SK-N-SH treated with all-trans-retinoic acid at 6 μM for 48 hours (cell line): Measurements from ENCODE around the gene DOCK11.

Experiments used
- ATAC-seq: fragments of 200-7000 bp; cut with Tn5 transposase; 3 replicates; pipeline ENCODE4 v1.9.1; 2020; ENCODE audit warnings: mild to moderate bottlenecking, moderate library complexity
- ARNTL ChIP-seq: fragments of 450-650 bp; formaldehyde crosslinking; IDR thresholded peaks from 2 replicates; pipeline ENCODE4 v1.5.0; 2020; ENCODE audit warnings: low read depth, mild to moderate bottlenecking, moderate library complexity, borderline replicate concordance
- BACH2 ChIP-seq: fragments of 250-450 bp; sonication (Bioruptor Pico); IDR thresholded peaks from 2 replicates; pipeline ENCODE4 v1.9.0; 2021; ENCODE audit warnings: mild to moderate bottlenecking, borderline replicate concordance
- CSDC2 ChIP-seq: fragments of 250-450 bp; sonication (Bioruptor Pico); IDR thresholded peaks from 2 replicates; pipeline ENCODE4 v1.5.0; 2020; ENCODE audit warnings: mild to moderate bottlenecking, moderate library complexity
- ESRRG ChIP-seq: fragments of 250-450 bp; sonication (Bioruptor Pico); IDR thresholded peaks from 2 replicates; pipeline ENCODE4 v1.6.1; 2021; ENCODE audit warnings: mild to moderate bottlenecking
- GLIS3 ChIP-seq: fragments of 250-450 bp; sonication (Bioruptor Pico); IDR thresholded peaks from 2 replicates; pipeline ENCODE4 v1.5.0; 2020; ENCODE audit warnings: mild to moderate bottlenecking, moderate library complexity
- ISL1 ChIP-seq: fragments of 250-450 bp; sonication (Bioruptor Pico); IDR thresholded peaks from 2 replicates; pipeline ENCODE4 v2.1.2; 2022; ENCODE audit warnings: mild to moderate bottlenecking, moderate library complexity
- OSR1 ChIP-seq: fragments of 250-450 bp; sonication (Bioruptor Pico); IDR thresholded peaks from 2 replicates; pipeline ENCODE4 v1.8.0; 2022; ENCODE audit warnings: moderate library complexity, mild to moderate bottlenecking, inconsistent platforms
- PPARA ChIP-seq: fragments of 250-450 bp; sonication (Bioruptor Pico); IDR thresholded peaks from 2 replicates; pipeline ENCODE4 v1.5.0; 2020; ENCODE audit warnings: mild to moderate bottlenecking, borderline replicate concordance
- RARB ChIP-seq: fragments of 250-450 bp; sonication (Bioruptor Pico); IDR thresholded peaks from 2 replicates; pipeline ENCODE4 v1.8.0; 2021; ENCODE audit warnings: mild to moderate bottlenecking, moderate library complexity
- SNAI2 ChIP-seq: fragments of 250-450 bp; sonication (Bioruptor Pico); IDR thresholded peaks from 2 replicates; pipeline ENCODE4 v1.5.0; 2020; ENCODE audit warnings: mild to moderate bottlenecking, moderate library complexity
- TCF4 ChIP-seq: fragments of 250-450 bp; sonication (Bioruptor Pico); IDR thresholded peaks from 2 replicates; pipeline ENCODE4 v1.8.0; 2021; ENCODE audit warnings: mild to moderate bottlenecking, moderate library complexity, borderline replicate concordance
- TOX ChIP-seq: fragments of 250-450 bp; sonication (Bioruptor Pico); IDR thresholded peaks from 2 replicates; pipeline ENCODE4 v1.8.0; 2021; ENCODE audit warnings: mild to moderate bottlenecking, moderate library complexity, borderline replicate concordance
- ZC3H10 ChIP-seq: fragments of 250-450 bp; sonication (Bioruptor Pico); IDR thresholded peaks from 2 replicates; pipeline ENCODE4 v1.5.1; 2021; ENCODE audit warnings: mild to moderate bottlenecking, moderate library complexity
- ZFP3 ChIP-seq: fragments of 250-450 bp; sonication (Bioruptor Pico); IDR thresholded peaks from 2 replicates; pipeline ENCODE4 v1.5.0; 2020; ENCODE audit warnings: mild to moderate bottlenecking, moderate library complexity
- ZFP30 ChIP-seq: fragments of 450-650 bp; formaldehyde crosslinking; IDR thresholded peaks from 2 replicates; pipeline ENCODE4 v1.5.0; 2022; ENCODE audit warnings: mild to moderate bottlenecking, moderate library complexity
- ZNF565 ChIP-seq: fragments of 450-650 bp; formaldehyde crosslinking; conservative IDR thresholded peaks from 2 replicates; pipeline ENCODE4 v1.5.0; 2020; ENCODE audit warnings: low read depth, mild to moderate bottlenecking, moderate library complexity
- ZNF70 ChIP-seq: fragments of 450-650 bp; formaldehyde crosslinking; IDR thresholded peaks from 2 replicates; pipeline ENCODE4 v1.5.0; 2020; ENCODE audit warnings: mild to moderate bottlenecking, moderate library complexity
- ZNF8 ChIP-seq: fragments of 450-650 bp; formaldehyde crosslinking; IDR thresholded peaks from 2 replicates; pipeline ENCODE4 v1.5.0; 2020; ENCODE audit warnings: mild to moderate bottlenecking, moderate library complexity
- TF ChIP-seq, protein P1 (sequence below): fragments of 250-450 bp; sonication (Bioruptor Pico); IDR thresholded peaks from 2 replicates; pipeline ENCODE4 v1.5.0; 2020; ENCODE audit warnings: mild to moderate bottlenecking, moderate library complexity
- TF ChIP-seq, protein P2 (sequence below): fragments of 250-450 bp; sonication (Bioruptor Pico); IDR thresholded peaks from 2 replicates; pipeline ENCODE4 v1.5.1; 2020; ENCODE audit warnings: low read depth, mild to moderate bottlenecking, moderate library complexity
- TF ChIP-seq, protein P3 (sequence below): fragments of 250-450 bp; sonication (Bioruptor Pico); IDR thresholded peaks from 2 replicates; pipeline ENCODE4 v1.5.1; 2021; ENCODE audit warnings: mild to moderate bottlenecking, moderate library complexity
- TF ChIP-seq, protein P4 (sequence below): fragments of 250-450 bp; sonication (Bioruptor Pico); IDR thresholded peaks from 2 replicates; pipeline ENCODE4 v1.8.0; 2020; ENCODE audit warnings: mild to moderate bottlenecking, moderate library complexity, borderline replicate concordance
- TF ChIP-seq, protein P5 (sequence below): fragments of 250-450 bp; sonication (Bioruptor Pico); IDR thresholded peaks from 2 replicates; pipeline ENCODE4 v1.8.0; 2021; ENCODE audit warnings: low read depth, mild to moderate bottlenecking, moderate library complexity, borderline replicate concordance

Gene DOCK11

DNA sequence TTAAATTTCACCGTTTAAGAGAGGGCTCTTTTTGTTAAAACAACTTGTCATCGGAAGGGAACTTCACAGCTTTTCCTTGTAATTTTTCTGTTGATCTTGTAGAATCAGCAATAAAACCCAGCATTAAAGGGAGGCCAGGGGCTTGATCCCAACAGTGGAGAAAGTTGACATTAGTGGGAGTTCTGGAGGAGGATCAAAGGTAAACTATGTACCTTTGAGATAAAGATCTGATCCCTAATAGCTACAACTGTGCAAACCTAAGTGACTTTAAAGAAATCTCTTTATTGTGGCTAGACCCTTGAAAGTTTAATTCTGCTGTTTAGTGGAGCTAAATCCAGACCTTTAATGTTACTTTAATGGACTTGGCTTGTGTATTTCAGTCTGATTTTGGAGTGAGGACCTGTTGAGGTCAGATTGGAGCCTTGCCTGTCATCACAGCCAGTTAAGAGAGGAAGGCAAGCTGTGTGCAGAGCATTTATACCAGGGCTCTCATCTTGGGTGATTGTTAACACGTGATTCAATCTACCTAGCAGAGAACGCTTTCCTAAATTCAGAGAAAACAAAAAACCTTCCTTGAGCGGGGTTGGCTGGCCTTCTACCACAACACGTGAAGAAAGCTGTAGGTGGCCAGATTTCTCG is 1.7 kb downstream of the DOCK11 start:
- TF ChIP-seq BACH2 (no peak), TOX (no peak), RARB (CRISPR knock-in tag) (no peak), GLIS3 (no peak), SNAI2 (CRISPR knock-in tag) (no peak), TCF4 (CRISPR knock-in tag) (no peak), OSR1 (CRISPR knock-in tag) (no peak), ZNF565 (CRISPR knock-in tag) (no peak), ZFP3 (CRISPR knock-in tag) (no peak), PPARA (CRISPR knock-in tag) (no peak)
- TF ChIP-seq, protein P1, sequence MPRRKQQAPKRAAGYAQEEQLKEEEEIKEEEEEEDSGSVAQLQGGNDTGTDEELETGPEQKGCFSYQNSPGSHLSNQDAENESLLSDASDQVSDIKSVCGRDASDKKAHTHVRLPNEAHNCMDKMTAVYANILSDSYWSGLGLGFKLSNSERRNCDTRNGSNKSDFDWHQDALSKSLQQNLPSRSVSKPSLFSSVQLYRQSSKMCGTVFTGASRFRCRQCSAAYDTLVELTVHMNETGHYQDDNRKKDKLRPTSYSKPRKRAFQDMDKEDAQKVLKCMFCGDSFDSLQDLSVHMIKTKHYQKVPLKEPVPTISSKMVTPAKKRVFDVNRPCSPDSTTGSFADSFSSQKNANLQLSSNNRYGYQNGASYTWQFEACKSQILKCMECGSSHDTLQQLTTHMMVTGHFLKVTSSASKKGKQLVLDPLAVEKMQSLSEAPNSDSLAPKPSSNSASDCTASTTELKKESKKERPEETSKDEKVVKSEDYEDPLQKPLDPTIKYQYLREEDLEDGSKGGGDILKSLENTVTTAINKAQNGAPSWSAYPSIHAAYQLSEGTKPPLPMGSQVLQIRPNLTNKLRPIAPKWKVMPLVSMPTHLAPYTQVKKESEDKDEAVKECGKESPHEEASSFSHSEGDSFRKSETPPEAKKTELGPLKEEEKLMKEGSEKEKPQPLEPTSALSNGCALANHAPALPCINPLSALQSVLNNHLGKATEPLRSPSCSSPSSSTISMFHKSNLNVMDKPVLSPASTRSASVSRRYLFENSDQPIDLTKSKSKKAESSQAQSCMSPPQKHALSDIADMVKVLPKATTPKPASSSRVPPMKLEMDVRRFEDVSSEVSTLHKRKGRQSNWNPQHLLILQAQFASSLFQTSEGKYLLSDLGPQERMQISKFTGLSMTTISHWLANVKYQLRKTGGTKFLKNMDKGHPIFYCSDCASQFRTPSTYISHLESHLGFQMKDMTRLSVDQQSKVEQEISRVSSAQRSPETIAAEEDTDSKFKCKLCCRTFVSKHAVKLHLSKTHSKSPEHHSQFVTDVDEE (CRISPR knock-in tag) = no peak
- TF ChIP-seq, protein P2, sequence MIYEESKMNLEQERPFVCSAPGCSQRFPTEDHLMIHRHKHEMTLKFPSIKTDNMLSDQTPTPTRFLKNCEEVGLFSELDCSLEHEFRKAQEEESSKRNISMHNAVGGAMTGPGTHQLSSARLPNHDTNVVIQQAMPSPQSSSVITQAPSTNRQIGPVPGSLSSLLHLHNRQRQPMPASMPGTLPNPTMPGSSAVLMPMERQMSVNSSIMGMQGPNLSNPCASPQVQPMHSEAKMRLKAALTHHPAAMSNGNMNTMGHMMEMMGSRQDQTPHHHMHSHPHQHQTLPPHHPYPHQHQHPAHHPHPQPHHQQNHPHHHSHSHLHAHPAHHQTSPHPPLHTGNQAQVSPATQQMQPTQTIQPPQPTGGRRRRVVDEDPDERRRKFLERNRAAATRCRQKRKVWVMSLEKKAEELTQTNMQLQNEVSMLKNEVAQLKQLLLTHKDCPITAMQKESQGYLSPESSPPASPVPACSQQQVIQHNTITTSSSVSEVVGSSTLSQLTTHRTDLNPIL = no peak
- TF ChIP-seq, protein P3, sequence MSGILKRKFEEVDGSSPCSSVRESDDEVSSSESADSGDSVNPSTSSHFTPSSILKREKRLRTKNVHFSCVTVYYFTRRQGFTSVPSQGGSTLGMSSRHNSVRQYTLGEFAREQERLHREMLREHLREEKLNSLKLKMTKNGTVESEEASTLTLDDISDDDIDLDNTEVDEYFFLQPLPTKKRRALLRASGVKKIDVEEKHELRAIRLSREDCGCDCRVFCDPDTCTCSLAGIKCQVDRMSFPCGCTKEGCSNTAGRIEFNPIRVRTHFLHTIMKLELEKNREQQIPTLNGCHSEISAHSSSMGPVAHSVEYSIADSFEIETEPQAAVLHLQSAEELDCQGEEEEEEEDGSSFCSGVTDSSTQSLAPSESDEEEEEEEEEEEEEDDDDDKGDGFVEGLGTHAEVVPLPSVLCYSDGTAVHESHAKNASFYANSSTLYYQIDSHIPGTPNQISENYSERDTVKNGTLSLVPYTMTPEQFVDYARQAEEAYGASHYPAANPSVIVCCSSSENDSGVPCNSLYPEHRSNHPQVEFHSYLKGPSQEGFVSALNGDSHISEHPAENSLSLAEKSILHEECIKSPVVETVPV = no peak
- ATAC-seq = no peak

DNA sequence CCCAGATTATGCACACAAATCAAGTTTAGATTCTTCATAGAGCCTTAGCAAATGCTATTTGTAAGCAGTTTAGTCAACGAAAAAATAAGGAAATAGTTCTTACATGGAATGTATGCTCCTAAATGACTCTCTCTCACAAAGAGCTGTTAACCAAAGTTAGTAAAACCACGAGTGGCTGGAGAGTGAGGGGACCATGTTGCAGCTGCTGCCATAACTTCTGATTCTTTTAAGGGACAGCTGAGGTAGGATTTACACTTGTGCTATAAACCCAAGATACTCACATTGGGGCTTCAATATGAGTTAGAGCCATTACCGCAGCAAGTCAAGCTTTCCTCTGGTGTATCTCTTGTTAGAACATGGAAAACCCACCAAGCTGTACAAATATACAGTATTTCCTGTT is 2.7 kb downstream of the DOCK11 start:
- TF ChIP-seq ZNF70 (CRISPR knock-in tag) (no peak), TOX (no peak), ARNTL (CRISPR knock-in tag) (no peak), SNAI2 (CRISPR knock-in tag) (no peak), ZFP3 (CRISPR knock-in tag) (no peak), OSR1 (CRISPR knock-in tag) (no peak), PPARA (CRISPR knock-in tag) (no peak), GLIS3 (no peak), ZC3H10 (CRISPR knock-in tag) (no peak)
- TF ChIP-seq, protein P1 (CRISPR knock-in tag) = no peak
- TF ChIP-seq, protein P4, sequence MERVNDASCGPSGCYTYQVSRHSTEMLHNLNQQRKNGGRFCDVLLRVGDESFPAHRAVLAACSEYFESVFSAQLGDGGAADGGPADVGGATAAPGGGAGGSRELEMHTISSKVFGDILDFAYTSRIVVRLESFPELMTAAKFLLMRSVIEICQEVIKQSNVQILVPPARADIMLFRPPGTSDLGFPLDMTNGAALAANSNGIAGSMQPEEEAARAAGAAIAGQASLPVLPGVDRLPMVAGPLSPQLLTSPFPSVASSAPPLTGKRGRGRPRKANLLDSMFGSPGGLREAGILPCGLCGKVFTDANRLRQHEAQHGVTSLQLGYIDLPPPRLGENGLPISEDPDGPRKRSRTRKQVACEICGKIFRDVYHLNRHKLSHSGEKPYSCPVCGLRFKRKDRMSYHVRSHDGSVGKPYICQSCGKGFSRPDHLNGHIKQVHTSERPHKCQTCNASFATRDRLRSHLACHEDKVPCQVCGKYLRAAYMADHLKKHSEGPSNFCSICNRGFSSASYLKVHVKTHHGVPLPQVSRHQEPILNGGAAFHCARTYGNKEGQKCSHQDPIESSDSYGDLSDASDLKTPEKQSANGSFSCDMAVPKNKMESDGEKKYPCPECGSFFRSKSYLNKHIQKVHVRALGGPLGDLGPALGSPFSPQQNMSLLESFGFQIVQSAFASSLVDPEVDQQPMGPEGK (CRISPR knock-in tag) = no peak
- TF ChIP-seq, all 23 proteins: peak for 0
- no peak for ATAC-seq

DNA sequence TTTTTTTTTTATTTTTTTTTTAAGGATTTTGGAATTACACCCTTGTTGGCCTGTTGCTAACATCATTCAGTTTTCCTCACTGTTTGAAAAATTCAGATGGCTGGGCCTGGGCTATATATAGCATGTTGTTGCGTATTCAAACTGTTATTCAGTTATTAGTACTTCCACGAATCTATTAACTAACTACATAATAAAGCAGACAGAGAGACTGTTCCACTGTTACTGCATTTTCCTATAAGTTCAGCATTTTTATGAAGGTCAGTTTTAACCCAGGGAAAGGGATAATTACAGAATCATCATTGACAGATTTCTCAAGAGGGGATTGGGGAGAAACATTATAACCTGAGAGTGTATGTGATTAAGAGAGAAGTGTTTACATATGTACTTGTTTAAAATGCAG is 3.1 kb downstream of the DOCK11 start:
- ATAC-seq = no peak
- TF ChIP-seq ISL1 = no peak
- no peak for TF ChIP-seq TOX
- no peak for TF ChIP-seq ZNF565 (CRISPR knock-in tag)
- no peak for TF ChIP-seq ZNF8 (CRISPR knock-in tag)
- no peak for TF ChIP-seq RARB (CRISPR knock-in tag)
- TF ChIP-seq ARNTL (CRISPR knock-in tag) = no peak
- TF ChIP-seq, protein P2 = no peak
- no peak for TF ChIP-seq GLIS3
- no peak for TF ChIP-seq ZFP30 (CRISPR knock-in tag)
- TF ChIP-seq, protein P5, sequence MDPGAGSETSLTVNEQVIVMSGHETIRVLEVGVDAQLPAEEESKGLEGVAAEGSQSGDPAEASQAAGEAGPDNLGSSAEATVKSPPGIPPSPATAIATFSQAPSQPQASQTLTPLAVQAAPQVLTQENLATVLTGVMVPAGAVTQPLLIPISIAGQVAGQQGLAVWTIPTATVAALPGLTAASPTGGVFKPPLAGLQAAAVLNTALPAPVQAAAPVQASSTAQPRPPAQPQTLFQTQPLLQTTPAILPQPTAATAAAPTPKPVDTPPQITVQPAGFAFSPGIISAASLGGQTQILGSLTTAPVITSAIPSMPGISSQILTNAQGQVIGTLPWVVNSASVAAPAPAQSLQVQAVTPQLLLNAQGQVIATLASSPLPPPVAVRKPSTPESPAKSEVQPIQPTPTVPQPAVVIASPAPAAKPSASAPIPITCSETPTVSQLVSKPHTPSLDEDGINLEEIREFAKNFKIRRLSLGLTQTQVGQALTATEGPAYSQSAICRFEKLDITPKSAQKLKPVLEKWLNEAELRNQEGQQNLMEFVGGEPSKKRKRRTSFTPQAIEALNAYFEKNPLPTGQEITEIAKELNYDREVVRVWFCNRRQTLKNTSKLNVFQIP (CRISPR knock-in tag) = no peak
- TF ChIP-seq PPARA (CRISPR knock-in tag) = no peak
- no peak for TF ChIP-seq CSDC2 (CRISPR knock-in tag)
- no peak for TF ChIP-seq BACH2
- no peak for TF ChIP-seq TCF4 (CRISPR knock-in tag)
- no peak for TF ChIP-seq ESRRG (CRISPR knock-in tag)
- TF ChIP-seq, all 23 proteins: peak for 0
